Measurements from ENCODE around the gene PLEKHM2.

Gene PLEKHM2

GRCh38 chr1:15728937-15729657, 45.0 kb downstream of the PLEKHM2 start:
- no peak for DNase-seq

- no peak for DNase-seq
Measured at GRCh38 chr1:15730423-15730822, 46.3 kb downstream of the PLEKHM2 start.

- DNase-seq = no peak
Measured at GRCh38 chr1:15730936-15731335, 46.8 kb downstream of the PLEKHM2 start.

DNA sequence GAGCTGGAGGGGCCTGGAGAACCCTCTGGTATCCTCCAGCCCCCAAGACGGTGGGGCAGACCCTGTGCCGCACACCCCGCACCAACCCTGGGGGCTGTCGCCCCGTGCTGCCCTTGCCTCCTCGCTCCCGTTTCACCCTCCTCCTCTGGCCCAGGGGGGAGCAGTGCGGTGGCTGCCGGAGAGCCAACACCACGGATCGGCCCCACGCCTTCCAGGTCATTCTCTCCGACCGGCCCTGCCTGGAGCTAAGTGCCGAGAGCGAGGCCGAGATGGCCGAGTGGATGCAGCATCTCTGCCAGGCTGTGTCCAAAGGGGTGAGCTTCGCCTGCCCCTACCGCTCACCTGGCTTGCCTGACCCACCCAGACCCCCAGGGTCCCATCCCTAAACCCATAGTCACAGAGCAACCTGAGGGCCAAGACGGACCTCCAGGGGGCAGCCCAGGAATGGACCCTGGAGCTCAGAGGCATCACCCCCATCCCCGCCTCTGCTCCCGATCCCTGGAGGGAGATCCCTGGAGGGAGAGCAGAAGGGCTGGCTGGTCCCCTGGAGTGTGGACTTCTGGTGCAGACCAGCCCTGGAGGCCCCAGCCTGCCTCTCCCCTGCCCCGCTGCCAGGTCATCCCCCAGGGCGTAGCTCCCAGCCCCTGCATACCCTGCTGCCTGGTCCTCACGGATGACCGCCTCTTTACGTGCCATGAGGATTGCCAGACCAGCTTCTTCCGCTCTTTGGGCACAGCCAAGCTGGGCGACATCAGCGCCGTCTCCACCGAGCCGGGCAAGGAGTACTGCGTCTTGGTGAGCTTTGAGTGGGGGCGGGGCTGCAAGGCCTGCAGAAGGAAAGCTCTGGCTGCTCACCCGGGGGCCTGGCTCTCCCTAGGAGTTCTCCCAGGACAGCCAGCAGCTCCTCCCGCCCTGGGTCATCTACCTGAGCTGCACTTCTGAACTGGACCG, 47.9 kb downstream of the PLEKHM2 start:
- DNase-seq = no peak

- DNase-seq = no peak
Measured at GRCh38 chr1:15732686-15733081, 48.6 kb downstream of the PLEKHM2 start.

DNA sequence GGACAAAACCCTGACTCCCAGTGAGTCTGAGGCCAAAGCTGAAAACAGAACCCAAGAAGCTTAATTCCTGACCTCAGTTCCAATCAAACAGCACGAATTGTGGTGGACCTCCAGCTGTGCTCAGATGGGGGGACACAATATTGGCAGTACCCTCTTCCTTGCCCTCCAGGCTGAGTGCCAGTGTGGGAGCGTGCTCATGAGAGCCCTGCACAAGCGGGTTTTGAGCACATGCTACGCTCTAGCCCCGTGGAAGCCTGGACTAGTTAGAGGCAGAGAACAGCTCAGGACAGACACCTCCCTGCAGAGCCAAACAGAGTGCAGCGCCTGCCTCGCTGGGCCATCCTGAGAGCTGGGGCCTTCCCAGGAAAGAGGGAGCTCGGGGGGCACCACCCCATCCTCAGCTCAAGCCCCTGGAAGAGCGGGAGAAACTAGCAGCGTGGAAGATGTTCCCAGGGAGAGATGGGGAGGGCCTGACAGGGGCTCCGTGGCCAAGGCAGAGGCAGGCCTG, 49.2 kb downstream of the PLEKHM2 start:
- no peak for DNase-seq

DNA sequence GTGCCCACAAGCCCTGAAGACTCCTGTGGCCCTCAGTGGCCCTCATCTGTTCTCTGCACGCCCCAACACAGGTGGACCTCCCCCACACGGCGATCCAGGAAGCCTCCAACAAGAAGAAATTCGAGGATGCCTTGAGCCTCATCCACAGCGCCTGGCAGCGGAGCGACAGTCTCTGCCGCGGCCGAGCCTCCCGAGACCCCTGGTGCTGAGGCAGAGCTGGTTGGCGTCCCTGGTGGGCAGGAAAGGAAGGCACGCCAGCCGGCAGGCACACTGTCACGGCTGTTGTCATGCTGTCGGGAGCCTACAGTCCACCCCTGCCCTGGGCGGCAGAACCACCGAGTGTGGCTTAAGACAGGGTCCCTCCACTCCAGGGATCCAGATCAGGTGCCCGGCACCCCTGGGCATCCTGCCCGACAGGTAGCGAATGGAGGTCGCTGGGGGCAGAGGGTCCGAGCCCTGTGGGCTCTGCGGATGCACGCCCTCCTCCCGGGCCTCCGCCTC, 49.7 kb downstream of the PLEKHM2 start:
- DNase-seq = no peak

GRCh38 chr1:15734296-15734695, 50.2 kb downstream of the PLEKHM2 start:
- DNase-seq = no peak

DNA sequence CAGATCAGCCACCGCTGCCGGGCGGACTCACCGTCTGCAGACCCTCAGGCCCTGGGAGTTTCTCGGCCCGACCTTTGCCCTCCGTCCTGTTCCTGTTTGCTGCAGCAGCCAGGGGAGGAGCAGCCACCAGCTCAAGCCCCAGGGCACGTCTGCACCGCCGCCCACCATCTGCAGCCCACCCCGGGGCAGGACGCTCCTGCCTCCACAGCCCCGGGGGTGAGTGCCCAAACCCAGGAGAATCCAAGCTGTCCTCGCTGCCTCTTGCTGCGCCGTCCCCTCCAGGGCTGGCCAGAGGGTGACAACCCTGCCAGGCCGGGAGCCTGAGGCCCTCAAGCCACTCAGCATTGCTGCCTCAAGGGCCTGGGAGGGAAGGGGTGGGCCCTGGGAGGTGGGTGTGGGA, 50.8 kb downstream of the PLEKHM2 start:
- no peak for DNase-seq

DNA sequence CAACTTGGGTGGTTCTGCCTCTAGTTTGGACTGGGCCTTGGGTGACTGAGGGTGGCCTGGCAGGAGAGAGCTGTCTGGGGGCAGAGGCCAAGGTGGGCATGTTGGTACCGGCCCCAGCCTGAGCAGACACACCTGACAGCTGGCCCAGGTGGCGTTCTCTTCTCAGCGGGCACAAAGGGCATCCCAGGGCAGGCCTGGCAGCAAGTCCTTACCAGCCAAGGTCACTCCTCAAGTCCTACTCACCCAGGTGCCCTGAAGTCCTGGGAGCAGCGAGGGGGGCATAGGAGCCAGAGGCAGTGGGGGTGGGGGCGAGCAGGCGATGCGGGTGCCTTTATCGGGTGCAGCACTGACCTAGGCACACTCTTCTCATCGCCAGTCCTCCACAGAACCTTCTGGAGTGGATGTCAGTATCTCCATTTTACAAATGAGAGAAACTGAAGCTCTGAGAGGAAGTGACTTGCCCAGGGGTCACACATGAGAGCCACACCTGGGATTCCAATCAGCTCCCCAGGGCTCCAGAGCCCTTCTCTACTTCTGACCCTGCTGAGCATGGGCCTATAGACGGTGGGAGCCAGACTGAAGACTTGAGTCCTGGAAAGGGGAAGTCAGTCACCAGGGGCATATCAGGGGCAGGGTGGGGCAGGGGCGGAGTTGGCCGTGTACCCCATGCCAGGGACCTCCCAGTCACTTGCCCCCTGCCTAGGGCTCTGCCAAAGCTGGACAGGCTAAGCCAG, 51.4 kb downstream of the PLEKHM2 start:
- no peak for DNase-seq

DNA sequence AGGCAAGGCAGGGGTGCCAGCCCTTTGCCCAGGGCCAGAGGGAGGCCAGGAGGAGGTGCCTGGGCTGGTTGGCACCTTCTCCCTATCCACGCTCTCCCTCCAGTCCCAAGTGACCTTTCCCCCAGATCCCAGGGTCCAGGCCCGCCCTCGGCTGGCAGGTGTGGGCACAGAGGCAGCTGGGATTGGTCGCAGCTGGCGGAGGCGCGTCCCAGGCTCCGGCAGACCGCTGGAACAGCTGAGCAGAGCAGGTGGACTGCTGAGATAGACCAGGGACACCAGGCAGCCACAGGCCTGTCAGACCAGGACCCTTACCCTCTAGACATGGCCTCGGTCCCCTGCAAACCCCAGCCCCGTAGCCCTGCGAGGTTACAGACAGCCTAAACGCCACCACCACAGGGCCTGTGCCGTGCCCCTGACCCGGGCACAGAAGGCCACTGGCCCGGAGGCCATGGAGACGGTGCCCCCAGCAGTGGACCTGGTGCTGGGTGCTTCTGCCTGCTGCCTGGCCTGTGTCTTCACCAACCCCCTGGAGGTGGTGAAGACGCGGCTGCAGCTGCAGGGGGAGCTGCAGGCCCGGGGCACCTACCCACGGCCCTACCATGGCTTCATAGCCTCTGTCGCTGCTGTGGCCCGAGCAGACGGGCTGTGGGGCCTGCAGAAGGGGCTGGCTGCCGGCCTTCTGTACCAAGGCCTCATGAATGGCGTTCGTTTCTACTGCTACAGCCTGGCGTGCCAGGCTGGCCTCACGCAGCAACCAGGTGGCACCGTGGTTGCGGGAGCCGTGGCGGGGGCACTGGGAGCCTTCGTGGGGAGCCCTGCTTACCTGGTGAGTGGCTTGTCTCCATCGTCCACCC, 52.1 kb downstream of the PLEKHM2 start, which contains the start of gene SLC25A34:
TSS of gene SLC25A34 (plus strand) at position 221 of the 854 bp plus-strand sequence. CDS start at position 449, 228 bp downstream.
- DNase-seq = no peak

DNA sequence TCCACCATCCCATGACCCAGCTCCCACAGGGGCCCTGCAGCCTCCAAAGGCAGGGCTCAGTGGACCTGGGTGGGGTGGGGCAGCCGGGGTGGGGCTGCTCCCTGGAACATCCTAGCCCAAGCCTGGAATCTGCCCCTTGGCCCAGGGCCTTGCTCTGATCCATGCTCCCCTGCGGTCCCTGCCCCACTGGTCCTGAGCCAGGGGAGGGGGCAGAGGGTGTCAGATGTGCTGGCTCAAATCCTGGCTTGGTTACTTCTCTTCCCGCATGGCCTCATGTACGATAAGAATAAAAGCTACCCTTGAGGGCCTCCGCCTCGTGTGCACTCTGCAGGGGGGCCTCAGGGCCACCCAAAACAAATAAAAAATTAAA, 52.8 kb downstream of the PLEKHM2 start:
- DNase-seq = no peak

GRCh38 chr1:15737324-15738319, 53.5 kb downstream of the PLEKHM2 start:
- no peak for DNase-seq

GRCh38 chr1:15738416-15739113, 54.4 kb downstream of the PLEKHM2 start:
- DNase-seq = no peak

DNA sequence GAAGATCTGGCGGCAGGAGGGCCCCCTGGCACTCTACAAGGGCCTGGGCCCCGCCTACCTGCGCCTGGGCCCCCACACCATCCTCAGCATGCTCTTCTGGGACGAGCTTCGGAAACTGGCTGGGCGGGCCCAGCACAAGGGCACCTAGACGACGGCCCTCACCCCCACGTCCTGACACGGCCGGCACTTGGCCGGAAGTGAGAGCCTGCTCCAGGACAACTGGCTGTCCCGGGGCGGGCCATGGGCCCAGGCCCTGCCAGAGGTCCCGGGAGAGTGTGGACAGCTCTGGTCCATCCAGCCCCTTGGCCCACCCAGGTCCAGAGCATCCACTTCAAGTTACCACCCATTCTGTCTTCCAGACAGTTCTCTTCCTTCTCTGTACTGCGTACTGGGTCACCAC, 55.1 kb downstream of the PLEKHM2 start:
- no peak for DNase-seq

- no peak for DNase-seq
Measured at GRCh38 chr1:15739745-15740144, 55.6 kb downstream of the PLEKHM2 start.

DNA sequence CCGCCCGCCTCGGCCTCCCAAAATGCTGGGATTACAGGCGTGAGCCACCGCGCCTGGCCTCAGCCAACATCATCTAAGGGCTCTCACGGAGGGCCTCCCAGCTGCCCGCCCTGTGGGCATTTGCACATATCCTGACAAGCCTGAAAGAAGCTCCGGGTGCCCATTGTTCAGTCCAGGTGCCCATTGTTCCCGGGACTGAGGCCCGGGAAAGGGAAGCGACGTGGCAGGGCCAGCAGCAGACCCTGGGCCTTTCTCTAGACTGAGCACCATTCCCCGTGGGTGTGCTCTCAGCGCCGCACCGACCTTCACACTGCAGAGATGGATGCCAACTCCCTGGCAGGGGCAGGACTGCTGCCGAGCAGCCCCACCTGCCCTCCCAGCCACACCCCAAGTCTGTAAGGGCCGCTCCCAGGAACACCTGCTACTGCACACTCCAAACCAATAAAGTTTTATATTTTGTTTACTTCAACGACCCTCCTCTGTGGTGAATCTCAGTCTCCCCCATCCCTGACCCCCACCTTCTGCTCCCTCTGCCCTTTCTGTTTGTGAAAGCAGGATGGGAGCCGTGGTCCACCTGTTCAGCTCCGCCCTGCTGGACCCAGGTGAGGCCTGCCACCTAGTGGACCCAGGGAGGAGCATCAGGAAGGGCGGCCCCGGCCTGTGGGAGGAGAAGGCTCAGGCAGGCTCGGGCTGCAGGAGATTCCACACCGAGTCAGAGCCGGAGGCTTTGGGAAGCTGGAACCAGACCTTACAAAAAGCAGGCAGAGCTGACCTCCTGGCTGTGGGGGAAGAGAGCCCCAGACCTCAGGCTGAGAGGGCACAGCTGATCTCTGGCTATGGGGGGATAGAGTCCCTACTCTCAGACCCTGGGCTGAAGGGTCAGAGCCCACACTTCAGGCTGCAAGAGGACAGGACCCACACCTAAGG, 57.1 kb downstream of the PLEKHM2 start:
- peak; percentile 61 for DNase-seq

- no peak for DNase-seq
Measured at GRCh38 chr1:15742339-15742801, 58.2 kb downstream of the PLEKHM2 start, which contains the start of gene TMEM82. Gene TMEM82 (plus strand): TSS chr1:15742499. CDS start chr1:15742560, 61 bp downstream.
